Hematopoietic multipotent progenitor cell treated with erythropoietin and hydrocortisone succinate and interleukin-3 and kit ligand, for 6 days (in vitro differentiated cells): ENCODE results near the gene F2RL2.

Source experiments
- DNase-seq: peaks from one replicate; pipeline ENCODE4 v3.0.0-alpha.2; 2015

The F2RL2 gene, protein sequence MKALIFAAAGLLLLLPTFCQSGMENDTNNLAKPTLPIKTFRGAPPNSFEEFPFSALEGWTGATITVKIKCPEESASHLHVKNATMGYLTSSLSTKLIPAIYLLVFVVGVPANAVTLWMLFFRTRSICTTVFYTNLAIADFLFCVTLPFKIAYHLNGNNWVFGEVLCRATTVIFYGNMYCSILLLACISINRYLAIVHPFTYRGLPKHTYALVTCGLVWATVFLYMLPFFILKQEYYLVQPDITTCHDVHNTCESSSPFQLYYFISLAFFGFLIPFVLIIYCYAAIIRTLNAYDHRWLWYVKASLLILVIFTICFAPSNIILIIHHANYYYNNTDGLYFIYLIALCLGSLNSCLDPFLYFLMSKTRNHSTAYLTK

DNA sequence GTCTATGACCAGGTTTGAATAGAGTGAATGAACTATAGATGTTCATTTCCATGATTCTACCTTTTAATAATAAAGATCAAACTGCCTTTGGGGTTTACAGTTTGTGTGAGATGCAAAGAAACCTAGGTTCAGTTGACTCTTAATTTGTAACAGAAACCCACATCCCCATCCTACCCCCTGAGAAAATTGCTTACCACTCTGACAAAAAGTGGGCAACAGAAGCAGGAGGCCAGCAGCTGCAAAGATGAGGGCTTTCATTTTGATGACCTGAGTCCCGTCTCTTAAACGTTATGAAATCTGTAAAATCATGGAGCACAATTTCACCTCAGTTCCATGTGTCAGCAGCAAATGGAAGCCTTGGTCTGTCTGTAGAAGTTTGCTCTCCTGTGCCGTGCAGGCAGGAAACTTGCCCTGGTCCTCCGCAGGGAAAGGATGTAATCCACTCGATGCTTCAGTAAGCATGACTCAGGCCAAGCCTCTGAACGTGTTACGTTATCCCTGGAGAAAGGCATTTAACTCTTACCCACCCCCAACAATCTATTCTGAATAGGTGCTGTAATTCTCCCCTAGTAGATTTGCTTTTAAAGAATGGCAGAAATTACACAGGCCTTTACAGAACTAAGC, at the start of gene F2RL2:
Gene F2RL2 (minus strand): TSS at position 431 of the 624 bp plus-strand sequence. CDS start 173 bp downstream, at position 258.
- DNase-seq, result peak; percentile 18

DNA sequence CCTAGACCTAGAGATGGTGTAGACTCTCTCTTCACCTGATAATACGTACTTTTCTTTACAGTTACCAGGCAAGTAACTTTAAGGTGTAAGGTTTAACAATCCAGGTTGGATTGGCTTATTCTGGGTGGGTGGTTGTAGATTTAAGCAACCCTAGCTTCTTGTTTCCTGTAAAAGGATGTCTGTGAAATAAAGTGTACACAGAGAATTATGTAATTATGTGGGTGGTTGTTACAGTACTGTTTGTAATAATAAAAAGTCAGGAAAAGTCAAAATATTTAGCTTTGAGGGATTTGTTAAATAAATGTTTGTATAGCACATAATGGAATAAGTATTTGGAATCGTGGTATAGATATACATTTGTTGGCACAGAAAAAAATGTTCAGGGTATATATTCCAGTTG, 49.0 kb upstream of the F2RL2 start:
- no peak for DNase-seq

DNA sequence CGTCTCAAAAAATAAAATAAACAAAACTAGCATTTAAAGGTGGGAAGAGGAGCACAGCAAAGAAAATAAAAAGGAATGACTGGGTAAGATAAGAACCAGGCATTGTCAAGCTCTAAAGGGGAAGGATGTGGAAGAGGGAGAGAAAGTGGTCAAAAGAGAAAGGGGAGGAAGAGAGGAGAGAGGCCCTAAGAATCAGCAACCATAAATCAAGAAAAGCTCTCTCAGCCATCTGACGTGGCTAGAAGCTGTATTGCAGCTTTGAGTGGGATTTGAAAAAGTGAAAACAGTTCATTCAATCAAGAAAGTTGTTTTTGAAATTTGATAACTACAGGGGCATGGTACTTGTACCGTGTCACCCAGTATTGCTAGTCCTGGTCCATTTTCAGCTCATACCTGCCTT, 47.3 kb upstream of the F2RL2 start:
- no peak for DNase-seq

DNA sequence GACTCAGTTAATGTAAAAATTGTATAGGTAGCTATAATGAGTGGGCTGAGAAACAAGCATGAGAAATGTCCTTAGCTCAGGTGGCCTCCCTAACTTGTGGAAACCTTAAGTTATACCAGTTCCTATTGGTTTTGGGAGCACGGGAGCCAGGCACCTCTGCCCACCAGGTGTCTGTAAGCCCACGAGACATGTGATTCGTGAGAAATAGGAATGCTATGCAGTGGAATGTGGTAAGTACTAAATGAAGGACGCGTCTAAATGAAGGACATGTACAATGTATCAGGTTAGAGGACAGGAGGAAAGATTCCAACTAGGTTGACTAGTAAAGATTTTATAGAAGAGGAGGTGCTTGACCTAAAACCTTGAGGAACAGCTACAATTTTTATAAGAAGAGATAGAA, 46.0 kb upstream of the F2RL2 start:
- DNase-seq, result no peak

DNA sequence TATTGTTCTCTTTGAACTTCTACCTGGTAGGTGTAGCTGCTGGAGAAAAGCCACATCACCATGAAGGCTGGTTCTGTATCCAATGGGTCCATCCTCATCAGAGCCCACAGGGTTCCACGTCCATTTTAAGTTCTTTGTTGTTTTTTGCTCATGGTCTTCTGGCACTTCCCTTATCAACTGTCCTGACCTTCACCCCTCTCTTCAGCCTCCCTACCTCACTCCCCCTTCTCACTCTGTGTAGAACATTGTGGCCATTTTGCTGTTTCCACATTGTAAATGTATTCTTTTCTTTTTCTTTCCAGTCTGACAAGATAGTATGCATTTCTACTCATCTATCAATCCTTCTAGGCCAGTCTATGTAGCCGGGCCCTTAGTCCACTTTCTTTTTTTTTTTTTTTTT, 44.3 kb upstream of the F2RL2 start:
- no peak for DNase-seq

DNA sequence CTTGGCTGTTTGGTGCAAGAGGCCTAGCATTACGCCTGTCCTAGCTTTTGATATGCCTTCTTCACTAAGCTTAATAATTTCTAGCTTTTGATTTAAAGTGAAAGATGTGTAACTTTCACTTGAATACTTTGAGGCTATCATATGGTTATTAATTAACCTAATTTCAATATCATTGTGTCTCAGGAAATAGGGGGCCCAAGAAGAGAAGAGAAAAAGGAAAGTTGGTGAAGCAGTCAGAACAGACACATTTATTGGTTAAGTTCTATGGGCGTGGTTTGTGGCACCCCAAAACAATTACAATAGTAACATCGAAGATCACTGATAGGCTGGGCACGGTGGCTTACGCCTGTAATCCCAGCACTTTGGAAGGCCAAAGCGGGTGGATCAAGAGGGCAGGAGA, 40.9 kb upstream of the F2RL2 start:
- DNase-seq, result peak; percentile 14

DNA sequence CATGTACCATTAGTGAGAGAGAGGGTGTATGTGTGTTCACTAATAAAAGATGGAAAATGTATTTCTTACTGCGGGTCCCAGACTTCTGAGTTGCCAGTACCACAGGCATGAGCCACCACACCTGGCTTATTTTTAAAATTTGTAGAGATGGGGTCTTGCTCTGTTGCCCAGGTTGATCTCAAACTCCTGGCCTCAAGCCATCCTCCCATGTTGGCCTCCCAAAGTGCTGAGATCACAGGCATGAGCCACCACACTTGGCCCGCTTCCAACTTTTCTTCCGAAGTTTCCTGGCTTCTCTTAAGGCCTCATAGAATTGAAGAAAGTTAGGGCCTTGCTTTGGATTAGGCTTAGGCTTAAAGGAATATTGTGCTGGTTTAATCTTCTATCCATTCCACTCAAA, 40.4 kb upstream of the F2RL2 start:
- DNase-seq, result no peak

DNA sequence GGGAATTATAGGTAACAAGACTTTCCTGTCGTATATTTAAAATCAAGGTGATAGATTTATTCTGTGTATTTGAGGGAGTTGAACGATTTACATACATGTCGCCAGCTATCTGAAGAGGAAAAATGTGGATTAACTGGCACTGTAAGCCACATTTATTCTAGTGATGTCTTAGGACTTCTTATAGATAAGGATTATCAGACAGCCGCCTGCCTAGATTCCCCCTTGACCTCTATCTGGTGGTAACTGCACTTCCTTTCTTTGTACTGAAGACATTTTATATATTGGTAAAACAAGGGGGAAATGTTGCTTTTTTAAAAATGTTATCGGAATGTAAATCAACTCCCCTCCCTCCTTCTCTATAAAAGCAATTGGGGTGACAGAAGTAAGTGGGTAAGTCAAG, 39.3 kb upstream of the F2RL2 start:
- peak; percentile 33 for DNase-seq

DNA sequence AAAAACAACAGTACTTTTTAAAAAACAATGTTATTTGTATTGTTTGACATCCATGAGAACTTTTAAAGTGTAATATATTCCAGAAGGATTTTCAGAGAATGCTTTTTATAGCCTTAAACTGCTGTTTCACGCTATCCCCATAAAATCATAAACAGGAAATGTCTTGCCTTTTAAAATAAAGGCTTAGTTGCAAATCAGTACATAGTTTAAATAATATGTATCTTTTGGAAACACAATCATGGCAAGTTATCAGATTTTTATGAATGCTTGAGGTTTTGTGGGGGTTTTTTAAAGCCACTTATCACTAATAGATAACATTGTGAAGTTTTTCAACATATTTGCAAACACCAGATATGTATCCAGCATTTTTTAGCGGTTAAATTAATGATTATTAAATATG, 37.2 kb upstream of the F2RL2 start:
- no peak for DNase-seq

DNA sequence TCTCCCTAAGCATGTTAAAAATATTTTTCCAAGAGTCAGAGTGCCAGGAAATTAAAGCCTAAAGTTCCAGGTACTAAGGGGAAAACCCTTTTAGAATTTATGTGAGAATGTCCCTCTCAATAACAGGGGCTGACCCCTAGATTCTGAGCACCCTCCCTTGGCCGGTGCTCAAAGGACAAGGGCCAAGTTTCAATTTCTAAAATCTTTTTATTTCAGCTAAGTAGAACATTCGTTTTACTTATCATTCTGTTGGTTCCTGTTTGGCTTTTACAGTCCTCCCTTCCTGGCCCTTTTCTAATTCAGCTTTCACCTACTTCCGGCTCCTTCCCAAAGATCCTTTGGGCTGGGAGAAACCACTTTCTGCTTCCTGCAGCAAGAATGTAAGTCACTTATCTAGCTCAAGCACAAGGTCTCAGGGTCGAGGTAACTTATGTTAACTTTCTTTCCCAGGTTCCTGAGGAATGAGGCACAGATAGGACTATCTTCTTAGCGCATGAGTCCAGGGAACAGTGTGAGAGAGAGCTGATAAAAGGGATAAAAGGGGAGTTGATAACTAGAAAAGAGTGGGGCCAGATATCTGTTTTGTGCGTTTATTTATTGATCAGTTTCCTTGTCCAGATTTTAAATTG, 34.6 kb upstream of the F2RL2 start:
- peak; percentile 71 for DNase-seq

DNA sequence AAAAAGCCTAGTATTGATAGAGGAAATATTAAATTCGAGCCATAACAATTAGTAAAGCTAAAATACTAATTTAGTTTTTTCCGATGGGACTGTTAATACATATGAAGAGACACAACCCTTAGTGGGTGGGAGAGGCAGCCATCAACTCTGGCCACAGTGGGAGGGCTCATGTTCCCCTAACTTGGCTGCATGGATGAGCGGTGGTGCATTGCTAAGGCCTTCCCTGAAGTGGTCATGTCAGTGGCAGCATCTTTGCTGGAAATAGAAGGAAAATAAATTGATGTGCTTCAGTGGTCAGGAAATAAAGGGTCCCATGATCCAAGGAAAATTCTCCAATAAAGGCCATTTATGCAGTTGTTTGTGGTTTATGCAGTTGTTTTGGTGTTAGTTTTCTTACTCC, 33.9 kb upstream of the F2RL2 start:
- no peak for DNase-seq

DNA sequence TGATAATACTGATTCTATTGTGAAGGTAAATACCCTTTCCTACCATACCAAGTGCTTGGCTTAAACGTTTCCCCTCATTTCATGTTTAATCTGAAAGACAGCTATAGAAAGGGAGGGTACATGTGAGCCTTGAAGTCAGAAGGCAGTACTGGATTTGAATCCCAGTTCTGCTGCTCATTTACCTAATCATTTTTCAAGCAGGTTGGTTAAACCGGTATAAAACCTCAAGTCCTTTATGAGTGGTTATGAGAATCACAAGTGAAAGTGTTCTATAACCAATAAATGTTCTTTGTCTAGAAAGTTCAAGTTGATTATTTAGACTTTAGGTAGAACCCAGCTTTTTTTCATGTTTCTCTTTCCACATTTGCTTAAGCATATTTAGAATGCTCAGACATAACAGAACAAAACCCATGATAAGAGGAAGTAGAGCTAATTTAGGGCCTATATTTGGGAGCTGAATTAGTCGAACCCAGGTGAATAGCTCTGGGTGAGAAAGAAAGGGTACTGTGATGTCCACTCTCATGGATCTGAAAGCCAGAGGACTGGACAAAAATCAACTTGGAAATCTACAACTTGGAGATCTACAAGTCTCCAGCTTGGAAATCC, 29.7 kb upstream of the F2RL2 start:
- DNase-seq, result no peak

DNA sequence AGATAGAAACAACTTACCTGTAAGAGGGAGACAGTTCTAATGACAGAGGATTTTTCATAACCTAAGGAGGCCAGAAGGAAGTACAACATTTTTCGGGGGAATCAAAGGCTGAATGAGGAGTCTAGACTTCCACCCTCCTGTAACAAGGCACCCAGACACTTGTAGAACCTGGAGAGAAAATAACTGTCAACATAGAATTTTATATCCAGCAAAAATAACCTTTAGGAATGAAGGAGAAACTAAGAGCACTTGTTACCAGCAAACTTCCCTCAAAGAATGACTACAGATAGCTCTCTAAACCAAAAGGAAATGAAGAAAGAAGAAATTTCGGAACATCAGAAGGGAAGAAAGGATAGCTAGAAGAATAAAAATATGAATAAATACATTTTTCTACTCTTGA, 25.9 kb upstream of the F2RL2 start:
- no peak for DNase-seq

DNA sequence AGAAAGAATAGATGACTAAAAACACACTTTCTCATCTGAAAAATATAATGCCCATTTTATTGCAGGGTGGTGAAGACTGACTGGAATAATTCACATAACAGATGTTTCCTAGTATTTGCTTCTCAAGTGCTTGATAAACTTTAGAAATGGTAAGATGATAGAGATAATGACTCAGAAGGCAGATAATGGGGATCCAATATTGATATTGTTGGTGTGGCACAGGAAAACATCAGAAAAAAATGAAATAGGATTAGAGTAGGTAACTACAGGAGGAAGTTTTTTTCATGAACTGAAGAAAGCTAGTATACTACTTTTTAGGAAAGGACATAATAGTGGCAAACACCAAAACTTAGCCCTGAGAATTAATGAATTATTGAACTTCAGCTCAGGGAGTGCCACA, 20.2 kb upstream of the F2RL2 start:
- DNase-seq, result no peak

DNA sequence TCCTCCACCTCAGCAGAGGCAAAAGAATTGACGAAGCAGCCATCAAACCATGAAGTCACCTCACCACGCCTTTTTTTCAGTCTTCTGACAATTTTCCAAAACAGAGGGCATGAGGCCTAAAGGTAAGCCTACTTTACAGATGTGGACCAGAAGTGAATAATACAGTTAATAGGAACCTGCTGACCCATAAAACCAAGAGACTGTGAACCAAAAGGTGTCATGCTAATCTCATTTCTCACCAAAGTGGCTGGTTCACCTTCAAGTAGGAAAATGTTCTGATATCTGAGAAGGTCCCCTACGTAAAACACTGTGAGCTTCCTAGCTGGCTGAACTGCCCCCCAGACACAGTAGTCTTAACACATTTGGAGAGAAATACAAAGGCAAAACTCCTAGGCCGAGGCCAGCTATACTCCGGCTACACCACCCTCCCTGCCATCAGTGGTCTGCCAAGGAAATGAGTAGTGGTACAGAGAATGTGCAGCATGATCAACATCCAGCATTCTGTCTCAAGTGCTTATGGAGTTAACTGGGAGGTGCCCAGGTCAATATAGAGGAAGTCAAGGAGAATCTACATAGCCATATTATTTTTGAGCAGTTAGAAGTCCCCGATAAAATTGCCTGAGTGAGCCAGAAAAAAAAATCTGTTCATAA, 19.3 kb upstream of the F2RL2 start:
- no peak for DNase-seq

DNA sequence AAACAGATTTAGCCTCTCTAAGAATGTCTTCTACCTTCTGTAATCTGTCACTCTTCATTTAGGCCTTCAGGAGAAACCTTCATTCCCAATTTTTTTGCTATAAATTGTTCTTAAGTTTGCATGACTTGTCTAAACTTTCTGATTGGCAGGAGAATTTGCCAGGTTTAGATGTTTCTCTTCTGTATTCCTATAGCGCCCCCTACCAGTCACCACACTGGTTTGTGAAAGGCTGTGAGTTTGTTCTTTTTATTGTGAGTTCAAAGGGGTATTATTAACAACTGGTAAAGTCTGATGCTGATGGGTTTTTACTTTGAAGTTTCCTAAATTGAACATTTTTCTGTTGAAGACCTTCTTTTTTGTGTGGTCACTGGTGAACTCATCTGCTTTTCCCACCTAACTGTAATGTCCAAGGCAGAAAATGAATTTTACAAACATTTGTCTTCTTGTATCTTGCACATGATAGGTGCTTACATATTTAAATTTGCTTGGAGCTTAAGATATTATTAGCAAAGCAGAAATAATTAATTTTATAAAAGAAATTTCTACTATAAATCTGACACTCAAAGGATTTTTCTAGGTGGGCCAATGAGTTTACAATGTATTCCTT, 18.4 kb upstream of the F2RL2 start:
- DNase-seq, result peak; percentile 94

DNA sequence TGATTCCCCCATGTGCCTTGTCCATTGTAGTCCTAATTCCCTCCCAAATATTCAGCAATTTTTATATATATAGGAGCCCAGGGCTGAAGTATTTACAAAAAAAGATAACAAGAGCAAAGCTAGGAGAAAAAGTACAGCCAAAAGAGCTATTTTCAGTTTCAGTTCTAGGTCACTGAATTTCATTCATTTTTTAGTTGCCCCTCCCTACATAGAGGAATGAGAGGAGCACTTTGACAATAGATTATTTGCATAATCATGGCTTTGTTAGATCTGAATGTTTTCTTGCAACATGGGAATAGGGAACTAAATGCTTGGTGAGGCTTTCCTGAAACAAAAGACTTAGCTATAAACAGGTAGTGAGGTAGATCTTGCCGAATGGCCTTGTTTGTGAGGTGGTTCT, 15.3 kb upstream of the F2RL2 start:
- no peak for DNase-seq

DNA sequence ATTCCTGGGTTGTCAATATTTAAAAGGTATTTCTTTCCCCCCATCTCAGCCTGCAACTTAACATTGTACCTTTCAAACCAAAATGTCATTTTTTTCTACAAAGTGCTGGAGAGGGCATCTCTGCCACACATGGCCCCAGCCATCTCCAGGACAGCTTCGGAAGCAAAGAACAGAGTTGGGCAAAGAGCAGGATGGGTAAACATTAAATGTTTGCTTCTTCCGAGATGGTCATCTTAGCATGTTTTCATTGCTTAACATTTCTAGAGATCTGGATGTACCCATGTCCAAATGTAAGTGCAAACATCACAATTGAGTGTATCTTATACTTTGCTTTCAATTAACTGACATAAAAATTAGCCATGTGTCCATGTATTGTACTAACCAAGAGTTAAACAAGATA, 14.3 kb upstream of the F2RL2 start:
- no peak for DNase-seq

DNA sequence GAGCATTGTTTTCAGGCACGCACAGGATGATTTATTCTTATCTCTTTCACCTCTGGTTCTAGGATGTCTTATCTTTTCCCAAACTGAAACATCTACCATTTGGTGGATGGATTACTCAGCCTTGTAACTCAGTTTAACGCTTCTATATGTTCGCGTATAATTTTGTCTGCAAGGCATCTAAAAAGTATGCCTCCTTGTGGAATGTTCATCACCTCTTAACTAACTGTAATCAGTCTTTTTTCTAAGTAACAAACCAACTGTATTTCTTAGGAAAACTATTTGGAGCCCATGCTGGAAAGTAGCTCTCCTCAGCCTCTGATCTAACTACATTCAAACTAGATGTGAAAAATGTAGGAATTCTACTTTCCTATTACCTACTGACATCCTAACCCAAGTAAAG, 11.5 kb upstream of the F2RL2 start:
- no peak for DNase-seq

DNA sequence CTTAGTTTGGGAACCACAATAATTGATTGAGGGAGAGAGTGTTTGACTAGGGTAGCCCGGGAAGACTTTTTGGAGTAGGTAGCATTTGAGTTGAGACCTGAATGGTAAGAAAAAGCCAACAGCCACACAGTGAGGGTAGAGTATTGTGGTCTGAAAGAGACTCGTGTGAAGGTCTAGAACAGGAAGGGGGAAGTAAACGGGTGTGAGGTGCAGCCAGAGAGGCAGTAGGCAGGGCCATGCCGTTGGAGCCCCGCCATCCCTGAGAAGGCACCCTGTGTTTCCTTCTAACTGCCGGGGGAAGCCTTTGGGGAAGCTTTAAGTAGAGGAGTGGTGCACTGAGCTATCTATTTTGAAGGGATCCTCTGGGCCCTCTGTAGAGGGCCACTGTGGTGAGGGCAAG, 3.5 kb upstream of the F2RL2 start:
- DNase-seq, result peak; percentile 66

DNA sequence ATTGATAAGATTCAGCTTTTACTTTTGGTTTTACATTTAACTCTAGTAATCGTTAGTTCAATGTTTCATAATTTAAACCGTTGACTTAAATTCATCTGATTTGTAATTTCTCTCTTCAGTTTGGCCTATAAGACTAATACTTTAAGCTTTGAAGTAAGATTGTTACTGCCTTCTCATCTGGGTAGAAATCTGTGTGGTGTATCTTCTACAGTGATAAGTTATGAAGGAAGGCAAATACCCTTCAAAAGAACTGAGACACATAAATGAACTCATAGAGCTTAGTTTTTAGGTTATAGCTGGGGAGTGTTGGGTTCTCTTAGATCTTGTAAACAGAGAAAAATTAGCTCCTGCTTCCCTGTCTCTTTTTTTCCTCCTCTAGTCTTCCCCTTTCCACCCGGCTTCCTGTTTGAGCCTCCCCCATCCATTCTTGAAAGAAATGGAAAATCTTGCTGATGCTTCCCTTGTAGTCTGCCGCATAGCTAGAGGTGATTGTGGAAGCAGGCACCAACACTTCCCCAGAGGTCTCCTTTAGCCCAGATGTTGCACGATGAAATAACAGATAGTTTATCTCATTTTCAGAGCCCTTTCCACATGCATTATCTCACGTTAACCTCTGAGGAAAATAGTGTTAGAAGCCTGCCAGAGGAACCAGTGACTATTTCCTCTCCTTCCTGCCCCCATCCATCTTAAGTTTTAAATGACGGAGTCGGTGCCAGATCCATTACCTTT, 2.0 kb upstream of the F2RL2 start:
- peak; percentile 57 for DNase-seq

DNA sequence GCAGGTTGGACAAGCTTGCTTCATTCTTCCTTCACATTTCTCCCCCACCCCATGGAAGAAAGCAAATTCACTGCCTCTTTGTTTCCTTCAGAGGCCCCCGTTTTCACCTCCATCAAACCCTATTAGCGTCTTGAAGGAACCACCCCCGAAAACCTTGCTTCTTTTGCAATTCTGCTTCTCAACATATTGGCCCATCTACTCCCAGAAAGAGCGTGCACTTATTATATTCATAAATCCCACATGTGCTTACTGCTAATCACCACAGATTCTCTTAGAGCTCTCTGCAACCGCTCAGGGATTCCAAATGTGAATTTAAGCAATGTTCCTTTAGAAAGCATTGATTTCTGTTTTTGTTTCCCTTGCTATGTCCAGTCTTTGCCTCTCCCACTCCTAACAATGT, 1.1 kb downstream of the F2RL2 start:
- DNase-seq, result no peak
